Peyer's patch (tissue), 4 donors: ENCODE results near the gene PTPRU.

Experiments
- POLR2A ChIP-seq, 2 donors: fragments of 450-650 bp; IDR thresholded peaks; one replicate each; pipeline ENCODE4 v1.5.1; 2017; ENCODE audit warnings: antibody characterized with exemption in 2 of 2, mild to moderate bottlenecking in 2 of 2, moderate library complexity in 2 of 2
- TF ChIP-seq, protein P1 (sequence below), 6 experiments: fragments of 450-650 bp in 4 of 6; fragments of 200-600 bp in 2 of 6; sonication (generic) in 1 of 6; IDR thresholded peaks; one replicate each; pipeline ENCODE4 v1.5.1; 2017 to 2019; ENCODE audit warnings: antibody characterized with exemption in 6 of 6, mild to moderate bottlenecking in 3 of 6, moderate library complexity in 1 of 6

DNA sequence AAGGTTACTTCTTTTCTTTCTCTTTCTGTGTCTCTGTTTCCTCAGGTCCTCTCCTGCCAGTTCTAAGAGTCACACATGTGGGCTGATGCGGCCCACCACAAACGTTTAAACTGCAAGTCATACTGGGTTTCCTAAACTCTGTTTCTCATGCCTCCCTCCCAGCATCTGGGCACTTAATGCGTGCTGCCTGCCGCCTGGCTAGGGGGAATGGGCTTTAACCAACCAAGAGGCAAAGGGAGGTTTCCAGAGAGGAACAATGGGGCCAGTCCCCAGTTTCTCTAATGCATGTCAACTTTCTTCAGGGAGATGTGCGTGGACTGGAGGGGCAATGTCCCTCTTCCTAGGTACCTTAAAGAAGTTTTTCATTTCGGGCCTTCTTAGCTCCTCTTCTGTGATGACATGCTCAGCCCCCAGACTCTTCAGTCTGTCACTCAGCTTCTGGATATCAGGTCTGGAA, 34.7 kb upstream of the PTPRU start:
- TF ChIP-seq POLR2A (IDR thresholded peaks at IDR 0.05): no peak
- TF ChIP-seq, protein P1, sequence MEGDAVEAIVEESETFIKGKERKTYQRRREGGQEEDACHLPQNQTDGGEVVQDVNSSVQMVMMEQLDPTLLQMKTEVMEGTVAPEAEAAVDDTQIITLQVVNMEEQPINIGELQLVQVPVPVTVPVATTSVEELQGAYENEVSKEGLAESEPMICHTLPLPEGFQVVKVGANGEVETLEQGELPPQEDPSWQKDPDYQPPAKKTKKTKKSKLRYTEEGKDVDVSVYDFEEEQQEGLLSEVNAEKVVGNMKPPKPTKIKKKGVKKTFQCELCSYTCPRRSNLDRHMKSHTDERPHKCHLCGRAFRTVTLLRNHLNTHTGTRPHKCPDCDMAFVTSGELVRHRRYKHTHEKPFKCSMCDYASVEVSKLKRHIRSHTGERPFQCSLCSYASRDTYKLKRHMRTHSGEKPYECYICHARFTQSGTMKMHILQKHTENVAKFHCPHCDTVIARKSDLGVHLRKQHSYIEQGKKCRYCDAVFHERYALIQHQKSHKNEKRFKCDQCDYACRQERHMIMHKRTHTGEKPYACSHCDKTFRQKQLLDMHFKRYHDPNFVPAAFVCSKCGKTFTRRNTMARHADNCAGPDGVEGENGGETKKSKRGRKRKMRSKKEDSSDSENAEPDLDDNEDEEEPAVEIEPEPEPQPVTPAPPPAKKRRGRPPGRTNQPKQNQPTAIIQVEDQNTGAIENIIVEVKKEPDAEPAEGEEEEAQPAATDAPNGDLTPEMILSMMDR (IDR thresholded peaks at IDR 0.05): no peak
